Nephron (organoid): ENCODE results near the gene C11orf65.
"Not testable (repeated sequence)": the region's sequence is repeated elsewhere in the genome, so short reads cannot be mapped to it uniquely, and the experiment has no call there.

Experiments
- H3K27ac Mint-ChIP-seq, 3 experiments: 2 replicates each; pipeline ENCODE4 v1.8.0; 2020; ENCODE audit warnings: mixed read lengths in 3 of 3, mild to moderate bottlenecking in 2 of 3, moderate library complexity in 1 of 3
- H3K27me3 Mint-ChIP-seq: 2 replicates; pipeline ENCODE4 v1.8.0; 2021; ENCODE audit warnings: low read depth, mild to moderate bottlenecking, moderate library complexity, mixed read lengths
- H3K36me3 Mint-ChIP-seq: 2 replicates; pipeline ENCODE4 v1.8.0; 2020; ENCODE audit warnings: low read depth, mixed read lengths
- H3K4me1 Mint-ChIP-seq: 2 replicates; pipeline ENCODE4 v1.8.0; 2020; ENCODE audit warnings: mixed read lengths
- H3K4me3 Mint-ChIP-seq, 3 experiments: 2 replicates each; pipeline ENCODE4 v1.8.0; 2020; ENCODE audit warnings: mild to moderate bottlenecking in 3 of 3, mixed read lengths in 3 of 3, moderate library complexity in 2 of 3
- H3K9me3 Mint-ChIP-seq: 2 replicates; pipeline ENCODE4 v1.8.0; 2020; ENCODE audit warnings: mixed read lengths
- TF ChIP-seq, protein P1 (sequence below), 3 experiments: fragments of 200-600 bp; sonication (generic); IDR thresholded peaks; one replicate each; pipeline ENCODE4 v1.5.0; 2021; ENCODE audit warnings: antibody characterized with exemption in 3 of 3; ENCODE audit not compliant: unreplicated experiment in 3 of 3

Gene C11orf65

DNA sequence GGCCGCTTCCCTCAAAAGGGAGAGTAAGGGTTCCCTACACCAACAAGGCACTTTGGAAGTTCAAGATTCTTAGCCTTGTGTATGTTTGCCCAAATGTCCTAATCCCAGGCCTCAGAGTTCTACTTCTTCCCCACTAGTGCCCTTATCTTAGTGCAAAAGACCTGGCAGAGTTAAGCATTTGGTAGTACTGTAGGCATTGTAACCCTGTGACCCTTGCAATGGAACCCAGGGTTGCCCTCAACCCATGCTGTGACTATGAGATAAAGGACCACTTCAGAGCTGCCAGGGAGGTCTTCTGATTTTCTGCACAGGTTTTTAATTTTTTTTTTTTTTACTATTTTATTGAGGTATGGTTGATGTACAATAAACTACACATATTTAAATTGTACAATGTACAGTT, 65.1 kb downstream of the C11orf65 start:
- TF ChIP-seq, protein P1, sequence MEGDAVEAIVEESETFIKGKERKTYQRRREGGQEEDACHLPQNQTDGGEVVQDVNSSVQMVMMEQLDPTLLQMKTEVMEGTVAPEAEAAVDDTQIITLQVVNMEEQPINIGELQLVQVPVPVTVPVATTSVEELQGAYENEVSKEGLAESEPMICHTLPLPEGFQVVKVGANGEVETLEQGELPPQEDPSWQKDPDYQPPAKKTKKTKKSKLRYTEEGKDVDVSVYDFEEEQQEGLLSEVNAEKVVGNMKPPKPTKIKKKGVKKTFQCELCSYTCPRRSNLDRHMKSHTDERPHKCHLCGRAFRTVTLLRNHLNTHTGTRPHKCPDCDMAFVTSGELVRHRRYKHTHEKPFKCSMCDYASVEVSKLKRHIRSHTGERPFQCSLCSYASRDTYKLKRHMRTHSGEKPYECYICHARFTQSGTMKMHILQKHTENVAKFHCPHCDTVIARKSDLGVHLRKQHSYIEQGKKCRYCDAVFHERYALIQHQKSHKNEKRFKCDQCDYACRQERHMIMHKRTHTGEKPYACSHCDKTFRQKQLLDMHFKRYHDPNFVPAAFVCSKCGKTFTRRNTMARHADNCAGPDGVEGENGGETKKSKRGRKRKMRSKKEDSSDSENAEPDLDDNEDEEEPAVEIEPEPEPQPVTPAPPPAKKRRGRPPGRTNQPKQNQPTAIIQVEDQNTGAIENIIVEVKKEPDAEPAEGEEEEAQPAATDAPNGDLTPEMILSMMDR (IDR thresholded peaks at IDR 0.05; ENCODE audit: unreplicated experiment in 3 of 3), result no peak
- Mint-ChIP-seq H3K27me3 (no peaks in the 10 kb centered on the region), H3K27ac (peak overlapping the region; percentile 88 to 97 (median 94)), H3K9me3 (no peaks in the 10 kb centered on the region), H3K36me3 (no peaks in the 10 kb centered on the region), H3K4me3 (no peak overlapping the region), H3K4me1 (peaks cover 9% of the 10 kb centered on the region)

DNA sequence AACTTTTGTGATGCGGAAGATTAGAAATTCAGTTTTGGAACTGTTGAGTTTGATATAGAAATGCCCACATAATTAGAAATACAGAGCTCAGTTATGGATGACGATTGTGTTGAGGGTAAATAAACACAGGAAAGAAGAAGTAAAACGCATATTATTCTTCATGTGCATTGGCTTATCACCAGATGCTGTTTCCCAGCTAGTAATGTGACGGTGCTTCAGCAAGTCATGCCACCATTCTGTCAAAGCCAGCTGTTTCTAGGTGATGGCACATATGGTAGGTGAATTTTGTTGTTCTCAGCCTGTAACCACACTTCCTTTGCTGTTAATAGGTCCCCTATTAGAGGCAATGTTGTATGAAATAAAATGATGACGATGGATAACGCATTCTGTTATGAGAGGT, 68.9 kb downstream of the C11orf65 start:
- H3K4me1 Mint-ChIP-seq, result peaks cover 9% of the 10 kb centered on the region
- no peaks in the 10 kb centered on the region for H3K36me3 Mint-ChIP-seq
- no peak overlapping the region for H3K4me3 Mint-ChIP-seq
- H3K27me3 Mint-ChIP-seq, result no peaks in the 10 kb centered on the region
- TF ChIP-seq, protein P1 (IDR thresholded peaks at IDR 0.05; ENCODE audit: unreplicated experiment in 3 of 3), result no peak
- no peak overlapping the region for H3K27ac Mint-ChIP-seq
- H3K9me3 Mint-ChIP-seq, result no peaks in the 10 kb centered on the region

DNA sequence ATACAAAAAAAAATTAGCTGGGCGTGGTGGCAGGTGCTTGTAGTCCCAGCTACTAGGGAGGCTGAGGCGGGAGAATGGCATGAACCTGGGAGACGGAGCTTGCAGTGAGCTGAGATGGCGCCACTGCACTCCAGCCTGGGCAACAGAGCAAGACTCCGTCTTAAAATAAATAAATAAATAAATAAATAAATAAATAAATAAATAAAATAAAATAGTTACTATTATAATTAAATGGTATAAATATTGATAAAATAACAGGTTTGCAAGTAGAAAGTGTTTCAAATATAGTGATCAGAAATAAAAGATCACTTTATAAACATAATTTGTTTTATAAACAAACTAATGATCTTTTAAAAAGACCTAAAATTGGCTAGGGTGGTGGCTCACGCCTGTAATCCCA, 70.7 kb downstream of the C11orf65 start:
- H3K27me3 Mint-ChIP-seq, H3K4me1 Mint-ChIP-seq, H3K4me3 Mint-ChIP-seq, H3K27ac Mint-ChIP-seq, H3K36me3 Mint-ChIP-seq, H3K9me3 Mint-ChIP-seq: not testable (repeated sequence)

DNA sequence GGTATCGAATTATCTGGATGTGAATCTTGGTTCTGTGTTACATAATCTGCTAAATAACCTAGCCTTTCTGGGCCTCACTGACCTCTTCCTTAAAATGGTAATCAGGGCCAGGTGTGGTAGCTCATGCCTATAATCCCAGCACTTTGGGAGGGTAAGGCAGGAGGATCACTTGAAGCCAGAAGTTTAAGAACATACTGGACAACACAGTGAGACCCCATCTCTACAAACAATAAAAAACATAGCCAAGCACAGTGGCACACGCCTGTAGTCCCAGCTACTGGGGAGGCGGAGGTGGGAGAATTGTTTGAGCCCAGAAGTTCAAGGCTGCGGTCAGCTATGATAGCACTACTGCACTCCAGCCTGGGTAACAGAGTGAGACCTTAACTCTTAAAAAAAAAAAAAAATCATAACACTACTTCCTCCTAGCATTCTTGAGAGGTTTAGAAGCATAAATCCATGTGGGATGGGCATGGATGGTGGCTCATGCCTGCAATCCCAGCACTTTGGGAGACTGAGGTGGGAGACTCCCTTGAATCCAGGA, 72.5 kb downstream of the C11orf65 start:
- Mint-ChIP-seq H3K27ac (no peak overlapping the region), H3K9me3 (no peaks in the 10 kb centered on the region), H3K36me3 (no peaks in the 10 kb centered on the region), H3K4me3 (no peak overlapping the region), H3K4me1 (no peaks in the 10 kb centered on the region), H3K27me3 (no peaks in the 10 kb centered on the region)
- TF ChIP-seq, protein P1 (IDR thresholded peaks at IDR 0.05; ENCODE audit: unreplicated experiment in 3 of 3), result no peak

DNA sequence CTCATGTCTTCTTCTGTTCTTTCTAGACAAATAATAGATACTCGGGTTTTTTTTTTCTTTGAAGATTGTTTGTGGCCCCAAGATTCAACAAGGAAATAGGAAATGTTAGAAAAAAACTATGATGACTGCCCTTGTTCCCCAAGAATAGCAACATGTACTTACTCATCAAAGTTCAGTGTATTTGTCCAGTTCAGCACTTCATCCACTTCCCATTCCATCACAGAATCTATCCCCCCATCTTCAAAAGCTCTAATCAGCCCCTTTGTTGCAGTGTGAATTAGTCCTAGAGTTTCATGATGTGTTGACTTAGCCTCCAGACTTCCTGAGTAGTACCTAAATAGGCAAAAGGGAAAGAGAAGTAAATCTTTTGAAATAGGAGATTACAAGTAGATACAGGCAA, 74.3 kb downstream of the C11orf65 start:
- Mint-ChIP-seq H3K27me3 (no peaks in the 10 kb centered on the region), H3K4me1 (no peaks in the 10 kb centered on the region), H3K27ac (no peak overlapping the region), H3K4me3 (no peak overlapping the region), H3K9me3 (no peaks in the 10 kb centered on the region), H3K36me3 (no peaks in the 10 kb centered on the region)
- TF ChIP-seq, protein P1 (IDR thresholded peaks at IDR 0.05; ENCODE audit: unreplicated experiment in 3 of 3), result no peak

DNA sequence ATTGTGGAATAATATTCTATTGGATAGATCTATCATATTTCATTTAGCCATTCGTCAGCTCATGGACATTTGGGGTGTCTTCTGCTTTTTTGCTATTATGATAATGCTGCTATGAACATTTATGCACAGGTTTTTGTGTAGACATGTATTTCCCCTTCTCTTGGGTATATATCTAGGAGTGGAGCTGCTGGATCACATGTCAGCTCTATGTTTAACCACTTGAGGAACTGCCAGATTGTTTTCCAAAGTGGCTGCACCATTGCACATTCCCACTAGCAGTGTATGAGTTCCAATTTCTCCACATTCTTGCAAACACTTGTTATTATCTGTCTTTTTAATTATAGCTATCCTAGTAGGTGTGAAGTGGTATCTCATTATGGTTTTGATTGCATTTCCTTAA, 75.0 kb downstream of the C11orf65 start:
- H3K36me3 Mint-ChIP-seq, result no peaks in the 10 kb centered on the region
- H3K27me3 Mint-ChIP-seq, result no peaks in the 10 kb centered on the region
- no peak overlapping the region for H3K27ac Mint-ChIP-seq
- TF ChIP-seq, protein P1 (IDR thresholded peaks at IDR 0.05; ENCODE audit: unreplicated experiment in 3 of 3), result no peak
- H3K4me3 Mint-ChIP-seq, result no peak overlapping the region
- no peaks in the 10 kb centered on the region for H3K4me1 Mint-ChIP-seq
- H3K9me3 Mint-ChIP-seq, result no peaks in the 10 kb centered on the region
